SK-N-SH (cell line): Measurements from ENCODE around the gene KRT75. TPM values are rescaled to one million over a fixed set of nuclear protein-coding genes. Genes with fewer than 3 reads are reported as not detected.

Experiments
- CTCF ChIA-PET: fragments of 300-600, 350-600 bp; formaldehyde crosslinking; extraction: SDS; loops from one replicate; lab custom pipeline; 2021; lab: Yijun Ruan, JAX
- POLR2A ChIA-PET: fragments of 350-600 bp; sonication (Branson Sonifier 250); formaldehyde crosslinking; extraction: SDS; loops from one replicate; lab custom pipeline; 2020; ENCODE audit warnings: antibody characterized with exemption, inconsistent platforms; lab: Yijun Ruan, JAX
- DNase-seq: peaks from one replicate; pipeline ENCODE4 v3.0.0; 2012
- H2AFZ ChIP-seq: fragments of 200-600 bp; sonication (generic); 2 replicates; pipeline ENCODE4 v1.8.1; 2016; ENCODE audit warnings: antibody characterized with exemption, mild to moderate bottlenecking, low read depth
- H3F3A ChIP-seq: fragments of 200-600 bp; sonication (generic); replicated peaks from 2 replicates; pipeline ENCODE3; 2016; ENCODE audit warnings: antibody characterized with exemption, mild to moderate bottlenecking; ENCODE audit not compliant: insufficient read depth
- H3K27ac ChIP-seq, 2 experiments: fragments of 200-500 bp in 1 of 2; fragments of 200-600 bp in 1 of 2; sonication (Bioruptor generic) in 1 of 2; sonication (generic), shearing (Covaris generic) in 1 of 2; 2 replicates each; pipeline versions ENCODE4 v1.5.1 to v1.6.1; 2014 to 2016; ENCODE audit warnings: low read depth in 2 of 2, inconsistent platforms in 1 of 2, low read length in 1 of 2, mild to moderate bottlenecking in 1 of 2, mixed read lengths in 1 of 2
- H3K27me3 ChIP-seq: fragments of 200-600 bp; sonication (generic), shearing (Covaris generic); 2 replicates; pipeline ENCODE4 v1.6.1; 2016; ENCODE audit warnings: mixed run types; ENCODE audit not compliant: insufficient read depth
- H3K36me3 ChIP-seq, 2 experiments: fragments of 200-500 bp in 1 of 2; fragments of 200-600 bp in 1 of 2; sonication (Bioruptor generic) in 1 of 2; sonication (generic) in 1 of 2; replicated peaks in 1 of 2; 2 replicates each; pipeline versions ENCODE3 to v1.5.1; 2014 to 2016; ENCODE audit warnings: low read length in 1 of 2, mild to moderate bottlenecking in 1 of 2; ENCODE audit not compliant: insufficient read depth in 2 of 2, control insufficient read depth in 1 of 2
- H3K4me1 ChIP-seq, 2 experiments: fragments of 200-500 bp in 1 of 2; fragments of 200-600 bp in 1 of 2; sonication (Bioruptor generic) in 1 of 2; sonication (generic), shearing (Covaris generic) in 1 of 2; 2 replicates each; pipeline versions ENCODE4 v1.5.1 to v1.6.1; 2014 to 2016; ENCODE audit warnings: low read depth in 1 of 2, low read length in 1 of 2, mixed run types in 1 of 2; ENCODE audit not compliant: insufficient read depth in 2 of 2, control insufficient read depth in 1 of 2
- H3K4me2 ChIP-seq: fragments of 200-600 bp; sonication (generic), shearing (Covaris generic); 2 replicates; pipeline ENCODE4 v1.6.1; 2017; ENCODE audit warnings: mixed run types
- H3K4me3 ChIP-seq, 2 experiments: fragments of 200-500 bp in 1 of 2; fragments of 200-600 bp in 1 of 2; sonication (Bioruptor generic) in 1 of 2; sonication (generic), shearing (Covaris generic) in 1 of 2; 2 replicates each; pipeline versions ENCODE4 v1.5.1 to v1.8.1; 2014 to 2016; ENCODE audit warnings: low read depth in 2 of 2, inconsistent platforms in 1 of 2, low read length in 1 of 2, mild to moderate bottlenecking in 1 of 2, mixed read lengths in 1 of 2, moderate library complexity in 1 of 2
- H3K79me2 ChIP-seq: fragments of 200-600 bp; sonication (generic); 2 replicates; pipeline ENCODE4 v1.8.1; 2017; ENCODE audit warnings: mild to moderate bottlenecking; ENCODE audit not compliant: insufficient read depth
- H3K9ac ChIP-seq: fragments of 200-600 bp; sonication (generic); 2 replicates; pipeline ENCODE4 v1.6.1; 2017; ENCODE audit warnings: mixed run types
- H3K9me2 ChIP-seq: fragments of 200-600 bp; sonication (generic); 2 replicates; pipeline ENCODE4 v1.6.1; 2017; ENCODE audit warnings: mixed run types
- H3K9me3 ChIP-seq: fragments of 200-600 bp; sonication (generic); 2 replicates; pipeline ENCODE4 v1.6.1; 2017; ENCODE audit warnings: mixed run types, mild to moderate bottlenecking, moderate library complexity
- H4K20me1 ChIP-seq: fragments of 200-600 bp; sonication (generic); 2 replicates; pipeline ENCODE4 v1.6.1; 2017; ENCODE audit warnings: mild to moderate bottlenecking, mixed run types; ENCODE audit not compliant: insufficient read depth
- CHD2 ChIP-seq: fragments of 150-350 bp; IDR thresholded peaks from 2 replicates; pipeline ENCODE4 v1.6.1; 2018; ENCODE audit warnings: low read length; ENCODE audit not compliant: partially characterized antibody
- CTCF ChIP-seq: fragments of 200-600 bp; sonication (generic); IDR thresholded peaks from 2 replicates; pipeline ENCODE4 v1.6.1; 2017; ENCODE audit warnings: antibody characterized with exemption, mild to moderate bottlenecking, moderate library complexity
- ELF1 ChIP-seq: IDR thresholded peaks from 2 replicates; pipeline ENCODE4 v1.4.0; 2012
- EP300 ChIP-seq, 2 experiments: IDR thresholded peaks; 2 replicates each; pipeline versions ENCODE4 v1.4.0 to v1.6.1; 2012; ENCODE audit warnings: borderline replicate concordance in 1 of 2, low read depth in 1 of 2, low read length in 1 of 2
- EZH2phosphoT487 ChIP-seq: fragments of 200-600 bp; sonication (generic); IDR thresholded peaks from 2 replicates; pipeline ENCODE4 v1.6.1; 2017; ENCODE audit warnings: low read depth, mixed run types, mild to moderate bottlenecking, antibody characterized with exemption, moderate library complexity, borderline replicate concordance
- FOXJ3 ChIP-seq: sonication (generic); formaldehyde crosslinking; IDR thresholded peaks from 2 replicates; pipeline ENCODE4 v1.5.1; 2020; ENCODE audit warnings: mild to moderate bottlenecking, missing genetic modification reagents
- JUND ChIP-seq: IDR thresholded peaks from 2 replicates; pipeline ENCODE4 v1.4.0; 2012
- MXI1 ChIP-seq: IDR thresholded peaks from 2 replicates; pipeline ENCODE4 v1.6.1; 2012; ENCODE audit warnings: mild to moderate bottlenecking, low read depth, low read length, improper control_type of control experiment
- NFIC ChIP-seq: IDR thresholded peaks from 2 replicates; pipeline ENCODE4 v1.4.0; 2012; ENCODE audit warnings: borderline replicate concordance
- NRF1 ChIP-seq: IDR thresholded peaks from 2 replicates; pipeline ENCODE4 v1.6.1; 2012; ENCODE audit warnings: low read depth, mild to moderate bottlenecking, low read length
- RAD21 ChIP-seq: IDR thresholded peaks from 2 replicates; pipeline ENCODE4 v1.6.1; 2012; ENCODE audit warnings: mild to moderate bottlenecking, low read length
- REST ChIP-seq: IDR thresholded peaks from 2 replicates; pipeline ENCODE4 v1.6.1; 2012; ENCODE audit warnings: mild to moderate bottlenecking, low read depth, low read length, moderate library complexity
- RFX5 ChIP-seq: IDR thresholded peaks from 2 replicates; pipeline ENCODE4 v1.6.1; 2012; ENCODE audit warnings: mild to moderate bottlenecking, improper control_type of control experiment, low read length
- SIN3A ChIP-seq: IDR thresholded peaks from 2 replicates; pipeline ENCODE4 v1.6.1; 2012; ENCODE audit warnings: low read depth, mild to moderate bottlenecking, low read length, moderate library complexity, borderline replicate concordance
- TAF1 ChIP-seq: IDR thresholded peaks from 2 replicates; pipeline ENCODE4 v1.6.1; 2012; ENCODE audit warnings: low read depth, mild to moderate bottlenecking, low read length, moderate library complexity, borderline replicate concordance
- TCF12 ChIP-seq: IDR thresholded peaks from 2 replicates; pipeline ENCODE4 v1.4.0; 2012
- USF2 ChIP-seq: fragments of 150-350 bp; IDR thresholded peaks from 2 replicates; pipeline ENCODE4 v1.6.1; 2017; ENCODE audit warnings: antibody characterized with exemption, low read length, low read depth, borderline replicate concordance
- YY1 ChIP-seq: IDR thresholded peaks from 2 replicates; pipeline ENCODE4 v1.4.0; 2012; ENCODE audit warnings: low read depth, mild to moderate bottlenecking
- WGBS: methylation state at CpG from one replicate; pipeline ENCODE4 v1.1.6; 2017; ENCODE audit warnings: low lambda C conversion rate; 5-methylcytosine and 5-hydroxymethylcytosine counted together
- polyA plus RNA-seq, 3 experiments: library from polyadenylated mRNA; depleted of rRNA; stranded (reverse); fragments of >200 nt; gene quantifications; 2 replicates each; pipeline ENCODE4 v1.2.3, GENCODE V29; 2012

Gene KRT75
- polyA plus RNA-seq, 1 of the 3 experiments (the other 2 are of a cell fraction): not detected

GRCh38 chr12:52444647-52445595 lies 10.8 kb upstream of the KRT75 start (continued):
- TF ChIP-seq MXI1 (no peak), CHD2 (no peak), ELF1 (no peak), TAF1 (no peak), JUND (no peak), YY1 (no peak), RFX5 (no peak), REST (no peak)
- TF ChIP-seq, all 33 proteins: peak for 0

GRCh38 chr12:52443966-52444365 lies 9.8 kb upstream of the KRT75 start:
- Histone ChIP-seq H3K4me2 (no peak overlapping the region), H3F3A (peaks cover 23% of the 10 kb centered on the region), H4K20me1 (no peaks in the 10 kb centered on the region), H3K36me3 (no peaks in the 10 kb centered on the region), H3K9me2 (no peaks in the 10 kb centered on the region), H3K9me3 (no peaks in the 10 kb centered on the region), H3K4me3 (no peak overlapping the region), H3K4me1 (peaks cover 0 to 13% of the 10 kb centered on the region in 2 experiments; a peak in 2 of 4 replicates), H3K9ac (no peak overlapping the region), H2AFZ (no peak overlapping the region), H3K27me3 (peaks cover 27% of the 10 kb centered on the region; the same call in 1 of the 2 replicates), H3K27ac (no peak overlapping the region), H3K79me2 (no peaks in the 10 kb centered on the region)
- DNase-seq: no peak
- ChIA-PET CTCF (no interaction called here), POLR2A (no interaction called here)
- 47% methylated on average over 3 of the region's 3 CpGs for WGBS
- no peak for TF ChIP-seq USF2
- TF ChIP-seq EP300 (IDR thresholded peaks at IDR 0.05; ENCODE audit: borderline replicate concordance in 1 of 2, low read depth in 1 of 2, low read length in 1 of 2): no peak
- no peak for TF ChIP-seq YY1
- no peak for TF ChIP-seq NFIC
- TF ChIP-seq TCF12: no peak
- TF ChIP-seq SIN3A: no peak
- TF ChIP-seq RAD21: no peak
- no peak for TF ChIP-seq FOXJ3 (CRISPR knock-in tag)
- TF ChIP-seq NRF1: no peak
- no peak for TF ChIP-seq EZH2phosphoT487
- TF ChIP-seq CTCF: no peak
- TF ChIP-seq JUND: no peak
- TF ChIP-seq REST: no peak
- TF ChIP-seq MXI1: no peak
- TF ChIP-seq, all 33 proteins: peak for 0
